Measurements from ENCODE around the gene GNB1L. TPM values are rescaled to one million over a fixed set of nuclear protein-coding genes. Genes with fewer than 3 reads are reported as not detected.

Gene GNB1L
- total and polyA plus RNA-seq, 9 of the 15 experiments (the other 6 are each of a cell fraction or from before 2014, with no cell fraction given) = 0.56 to 50.5 (median 10.2) TPM

DNA sequence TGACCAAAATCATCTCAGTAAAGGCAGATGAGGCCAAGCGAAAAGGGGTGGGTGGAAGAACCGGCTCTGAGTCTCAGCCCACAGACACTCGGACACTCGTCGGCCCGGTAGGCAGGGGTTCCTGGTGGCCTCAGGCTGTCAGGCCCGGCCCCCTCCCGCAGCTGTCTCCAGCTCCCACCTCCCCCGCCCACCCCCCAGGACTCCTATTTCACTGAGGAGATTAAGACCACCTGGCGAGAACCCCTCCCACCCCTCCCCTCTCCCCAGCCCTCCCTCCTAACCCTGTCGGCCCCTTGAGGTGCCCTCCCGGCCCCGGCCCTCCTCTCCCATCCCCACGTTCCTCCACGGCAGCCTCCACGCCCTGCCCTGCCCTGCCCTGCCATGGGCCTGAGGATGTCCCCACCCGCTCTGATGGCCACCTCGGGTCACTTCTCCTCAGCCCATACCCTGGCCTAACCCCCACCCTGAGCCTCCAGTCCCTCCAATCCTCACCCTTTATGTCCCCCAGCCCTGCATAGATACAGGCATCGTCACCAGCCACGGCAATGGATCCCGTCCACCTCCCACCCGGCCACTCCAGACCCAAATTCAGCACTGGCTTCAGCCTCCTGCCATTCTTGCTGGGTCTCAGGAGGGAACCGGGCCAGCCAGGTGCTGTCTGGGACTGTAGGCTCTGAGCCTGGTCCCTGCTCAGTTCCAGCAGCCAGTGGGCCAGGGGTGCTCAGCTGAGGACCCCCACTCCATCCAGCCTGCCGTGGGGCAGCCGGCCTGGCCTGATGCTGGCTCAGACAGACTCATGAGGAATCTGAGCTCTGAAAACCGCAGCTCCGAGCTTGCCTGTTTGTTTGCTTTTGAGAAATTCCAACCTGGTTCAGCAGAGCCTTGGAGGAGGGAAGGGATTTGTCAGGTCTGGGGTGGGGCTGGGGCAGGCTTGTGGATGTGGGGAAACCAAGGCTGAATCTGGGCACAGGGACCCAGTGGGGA is 103.9 kb downstream of the GNB1L start (continued):
- TF ChIP-seq, protein P1, sequence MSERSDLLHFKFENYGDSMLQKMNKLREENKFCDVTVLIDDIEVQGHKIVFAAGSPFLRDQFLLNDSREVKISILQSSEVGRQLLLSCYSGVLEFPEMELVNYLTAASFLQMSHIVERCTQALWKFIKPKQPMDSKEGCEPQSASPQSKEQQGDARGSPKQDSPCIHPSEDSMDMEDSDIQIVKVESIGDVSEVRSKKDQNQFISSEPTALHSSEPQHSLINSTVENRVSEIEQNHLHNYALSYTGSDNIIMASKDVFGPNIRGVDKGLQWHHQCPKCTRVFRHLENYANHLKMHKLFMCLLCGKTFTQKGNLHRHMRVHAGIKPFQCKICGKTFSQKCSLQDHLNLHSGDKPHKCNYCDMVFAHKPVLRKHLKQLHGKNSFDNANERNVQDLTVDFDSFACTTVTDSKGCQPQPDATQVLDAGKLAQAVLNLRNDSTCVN (CRISPR knock-in tag; IDR thresholded peaks at IDR 0.05) = 0 out of 2 replicates have a peak, but pooled peaks have one; percentile 32
- TF ChIP-seq, protein P2, sequence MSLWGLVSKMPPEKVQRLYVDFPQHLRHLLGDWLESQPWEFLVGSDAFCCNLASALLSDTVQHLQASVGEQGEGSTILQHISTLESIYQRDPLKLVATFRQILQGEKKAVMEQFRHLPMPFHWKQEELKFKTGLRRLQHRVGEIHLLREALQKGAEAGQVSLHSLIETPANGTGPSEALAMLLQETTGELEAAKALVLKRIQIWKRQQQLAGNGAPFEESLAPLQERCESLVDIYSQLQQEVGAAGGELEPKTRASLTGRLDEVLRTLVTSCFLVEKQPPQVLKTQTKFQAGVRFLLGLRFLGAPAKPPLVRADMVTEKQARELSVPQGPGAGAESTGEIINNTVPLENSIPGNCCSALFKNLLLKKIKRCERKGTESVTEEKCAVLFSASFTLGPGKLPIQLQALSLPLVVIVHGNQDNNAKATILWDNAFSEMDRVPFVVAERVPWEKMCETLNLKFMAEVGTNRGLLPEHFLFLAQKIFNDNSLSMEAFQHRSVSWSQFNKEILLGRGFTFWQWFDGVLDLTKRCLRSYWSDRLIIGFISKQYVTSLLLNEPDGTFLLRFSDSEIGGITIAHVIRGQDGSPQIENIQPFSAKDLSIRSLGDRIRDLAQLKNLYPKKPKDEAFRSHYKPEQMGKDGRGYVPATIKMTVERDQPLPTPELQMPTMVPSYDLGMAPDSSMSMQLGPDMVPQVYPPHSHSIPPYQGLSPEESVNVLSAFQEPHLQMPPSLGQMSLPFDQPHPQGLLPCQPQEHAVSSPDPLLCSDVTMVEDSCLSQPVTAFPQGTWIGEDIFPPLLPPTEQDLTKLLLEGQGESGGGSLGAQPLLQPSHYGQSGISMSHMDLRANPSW (CRISPR knock-in tag; IDR thresholded peaks at IDR 0.05) = peak; percentile 71; the same call in 1 of the 2 replicates
- TF ChIP-seq, protein P3, sequence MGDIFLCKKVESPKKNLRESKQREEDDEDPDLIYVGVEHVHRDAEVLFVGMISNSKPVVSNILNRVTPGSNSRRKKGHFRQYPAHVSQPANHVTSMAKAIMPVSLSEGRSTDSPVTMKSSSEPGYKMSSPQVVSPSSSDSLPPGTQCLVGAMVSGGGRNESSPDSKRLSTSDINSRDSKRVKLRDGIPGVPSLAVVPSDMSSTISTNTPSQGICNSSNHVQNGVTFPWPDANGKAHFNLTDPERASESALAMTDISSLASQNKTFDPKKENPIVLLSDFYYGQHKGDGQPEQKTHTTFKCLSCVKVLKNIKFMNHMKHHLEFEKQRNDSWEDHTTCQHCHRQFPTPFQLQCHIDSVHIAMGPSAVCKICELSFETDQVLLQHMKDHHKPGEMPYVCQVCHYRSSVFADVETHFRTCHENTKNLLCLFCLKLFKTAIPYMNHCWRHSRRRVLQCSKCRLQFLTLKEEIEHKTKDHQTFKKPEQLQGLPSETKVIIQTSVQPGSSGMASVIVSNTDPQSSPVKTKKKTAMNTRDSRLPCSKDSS (IDR thresholded peaks at IDR 0.05; ENCODE audit: low read depth, partially characterized antibody) = no peak
- TF ChIP-seq ZNF239 (CRISPR knock-in tag; IDR thresholded peaks at IDR 0.05) (no peak), SMARCB1 (IDR thresholded peaks at IDR 0.05; ENCODE audit: insufficient read length, low read depth) (no peak)
- TF ChIP-seq, protein P4, sequence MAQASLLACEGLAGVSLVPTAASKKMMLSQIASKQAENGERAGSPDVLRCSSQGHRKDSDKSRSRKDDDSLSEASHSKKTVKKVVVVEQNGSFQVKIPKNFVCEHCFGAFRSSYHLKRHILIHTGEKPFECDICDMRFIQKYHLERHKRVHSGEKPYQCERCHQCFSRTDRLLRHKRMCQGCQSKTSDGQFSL (CRISPR knock-in tag; IDR thresholded peaks at IDR 0.05) = no peak
- TF ChIP-seq, protein P4 (tag; IDR thresholded peaks at IDR 0.05) = no peak
- TF ChIP-seq, protein P5, sequence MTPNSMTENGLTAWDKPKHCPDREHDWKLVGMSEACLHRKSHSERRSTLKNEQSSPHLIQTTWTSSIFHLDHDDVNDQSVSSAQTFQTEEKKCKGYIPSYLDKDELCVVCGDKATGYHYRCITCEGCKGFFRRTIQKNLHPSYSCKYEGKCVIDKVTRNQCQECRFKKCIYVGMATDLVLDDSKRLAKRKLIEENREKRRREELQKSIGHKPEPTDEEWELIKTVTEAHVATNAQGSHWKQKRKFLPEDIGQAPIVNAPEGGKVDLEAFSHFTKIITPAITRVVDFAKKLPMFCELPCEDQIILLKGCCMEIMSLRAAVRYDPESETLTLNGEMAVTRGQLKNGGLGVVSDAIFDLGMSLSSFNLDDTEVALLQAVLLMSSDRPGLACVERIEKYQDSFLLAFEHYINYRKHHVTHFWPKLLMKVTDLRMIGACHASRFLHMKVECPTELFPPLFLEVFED (CRISPR knock-in tag; conservative IDR thresholded peaks at IDR 0.05) = 0 out of 2 replicates have a peak, but pooled peaks have one; percentile 52
- TF ChIP-seq, protein P6, sequence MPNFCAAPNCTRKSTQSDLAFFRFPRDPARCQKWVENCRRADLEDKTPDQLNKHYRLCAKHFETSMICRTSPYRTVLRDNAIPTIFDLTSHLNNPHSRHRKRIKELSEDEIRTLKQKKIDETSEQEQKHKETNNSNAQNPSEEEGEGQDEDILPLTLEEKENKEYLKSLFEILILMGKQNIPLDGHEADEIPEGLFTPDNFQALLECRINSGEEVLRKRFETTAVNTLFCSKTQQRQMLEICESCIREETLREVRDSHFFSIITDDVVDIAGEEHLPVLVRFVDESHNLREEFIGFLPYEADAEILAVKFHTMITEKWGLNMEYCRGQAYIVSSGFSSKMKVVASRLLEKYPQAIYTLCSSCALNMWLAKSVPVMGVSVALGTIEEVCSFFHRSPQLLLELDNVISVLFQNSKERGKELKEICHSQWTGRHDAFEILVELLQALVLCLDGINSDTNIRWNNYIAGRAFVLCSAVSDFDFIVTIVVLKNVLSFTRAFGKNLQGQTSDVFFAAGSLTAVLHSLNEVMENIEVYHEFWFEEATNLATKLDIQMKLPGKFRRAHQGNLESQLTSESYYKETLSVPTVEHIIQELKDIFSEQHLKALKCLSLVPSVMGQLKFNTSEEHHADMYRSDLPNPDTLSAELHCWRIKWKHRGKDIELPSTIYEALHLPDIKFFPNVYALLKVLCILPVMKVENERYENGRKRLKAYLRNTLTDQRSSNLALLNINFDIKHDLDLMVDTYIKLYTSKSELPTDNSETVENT (CRISPR knock-in tag; IDR thresholded peaks at IDR 0.05) = 0 out of 2 replicates have a peak, but pooled peaks have one; percentile 39
